Stomach (tissue), 4 donors: ENCODE data around the gene PRKACB.

ENCODE experiments used
- CTCF ChIP-seq, 7 experiments: fragments of 450-650 bp in 4 of 7; fragments of 200-600 bp in 3 of 7; sonication (generic) in 3 of 7; IDR thresholded peaks; one replicate each; pipeline ENCODE4 v1.5.1; 2016 to 2019; ENCODE audit warnings: antibody characterized with exemption in 7 of 7, control low read depth in 2 of 7, mild to moderate bottlenecking in 1 of 7
- POLR2AphosphoS5 ChIP-seq, 3 donors: sonication (generic); formaldehyde crosslinking; IDR thresholded peaks; one replicate each; pipeline ENCODE4 v1.6.1; 2016; ENCODE audit warnings: antibody characterized with exemption in 3 of 3

- TF ChIP-seq POLR2AphosphoS5 (IDR thresholded peaks at IDR 0.05), result no peak
- no peak for TF ChIP-seq CTCF (IDR thresholded peaks at IDR 0.05)
These were observed 55.2 kb downstream of the PRKACB start for GRCh38 chr1:84199257-84199656.
